MCF 10A (cell line): ENCODE results near the gene GSTCD. TPM values are rescaled to one million over a fixed set of nuclear protein-coding genes. Genes with fewer than 3 reads are reported as not detected.
"Not testable (repeated sequence)": the region's sequence is repeated elsewhere in the genome, so short reads cannot be mapped to it uniquely, and the experiment has no call there.

Experiments used
- BruUV-seq: library from RNA; stranded (reverse); fragments of 400-500 nt; replicated peaks from 2 replicates; lab custom pipeline; 2021; lab: Mats Ljungman, UMichigan
- CTCF ChIA-PET: fragments of 300-600 bp; sonication (Branson Sonifier 250); formaldehyde crosslinking; extraction: SDS; loops from one replicate; lab custom pipeline; 2021; ENCODE audit warnings: antibody characterized with exemption, inconsistent platforms; lab: Yijun Ruan, JAX
- POLR2A ChIA-PET: fragments of 300-600, 350-650 bp; sonication (Branson Sonifier 250); formaldehyde crosslinking; extraction: SDS; loops from one replicate; lab custom pipeline; 2020; ENCODE audit warnings: antibody characterized with exemption, inconsistent platforms; lab: Yijun Ruan, JAX
- DNase-seq: peaks from one replicate; pipeline ENCODE4 v3.0.0-alpha.2; 2018; ENCODE audit not compliant: unreplicated experiment
- H3K27ac Mint-ChIP-seq: one replicate; pipeline ENCODE4 v1.8.0; 2022; ENCODE audit warnings: mild to moderate bottlenecking, low read depth, mixed read lengths; ENCODE audit not compliant: unreplicated experiment
- H3K27me3 Mint-ChIP-seq: one replicate; pipeline ENCODE4 v1.8.0; 2022; ENCODE audit warnings: mixed read lengths; ENCODE audit not compliant: insufficient read depth, unreplicated experiment
- H3K36me3 Mint-ChIP-seq: one replicate; pipeline ENCODE4 v1.8.0; 2022; ENCODE audit warnings: mild to moderate bottlenecking, moderate library complexity, mixed read lengths; ENCODE audit not compliant: insufficient read depth, unreplicated experiment
- H3K4me1 Mint-ChIP-seq: one replicate; pipeline ENCODE4 v1.8.0; 2022; ENCODE audit warnings: mixed read lengths; ENCODE audit not compliant: insufficient read depth, unreplicated experiment
- H3K4me3 Mint-ChIP-seq: one replicate; pipeline ENCODE4 v1.8.0; 2022; ENCODE audit warnings: mild to moderate bottlenecking, moderate library complexity, mixed read lengths; ENCODE audit not compliant: unreplicated experiment
- H3K9me3 Mint-ChIP-seq: one replicate; pipeline ENCODE4 v1.8.0; 2022; ENCODE audit warnings: mixed read lengths; ENCODE audit not compliant: unreplicated experiment
- intact Hi-C: fragments of 100-400 bp; cut with micrococcal nuclease; formaldehyde crosslinking; loops from 2 replicates; pipeline ENCODE4 v1.14.1; 2022
- total RNA-seq: library from RNA; stranded (reverse); gene quantifications from 2 replicates; pipeline ENCODE4 v1.2.3, GENCODE V29; 2022
- TF ChIP-seq, protein P1 (sequence below): fragments of 200-600 bp; IDR thresholded peaks from one replicate; pipeline ENCODE4 v1.8.0; 2022; ENCODE audit warnings: antibody characterized with exemption, mild to moderate bottlenecking; ENCODE audit not compliant: unreplicated experiment

GSTCD gene
- total RNA-seq, 1 experiment from 2014 or later: 16.3 TPM

DNA sequence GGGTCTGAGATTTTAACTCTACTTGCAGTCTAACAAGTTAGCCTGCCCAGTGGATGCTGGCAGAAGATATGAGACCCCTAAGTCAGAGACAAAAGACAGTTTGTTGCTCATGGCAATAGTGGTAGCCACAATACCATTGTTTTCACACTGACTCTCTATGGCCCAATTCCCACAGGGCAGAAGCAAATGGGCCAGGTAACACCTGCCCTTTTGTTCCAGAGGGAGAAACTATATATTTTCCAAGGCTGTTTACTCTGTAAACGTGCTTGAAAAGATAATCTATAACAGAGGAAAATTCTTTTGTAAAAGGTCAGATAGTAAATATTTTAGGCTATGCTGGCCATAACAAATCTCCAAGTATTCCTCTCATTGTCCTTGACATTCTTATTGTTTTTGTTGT is 129.5 kb downstream of the GSTCD start:
- CTCF ChIA-PET: no interaction called here
- intact Hi-C loops: no loop called here
- BruUV-seq: no TSS peak

DNA sequence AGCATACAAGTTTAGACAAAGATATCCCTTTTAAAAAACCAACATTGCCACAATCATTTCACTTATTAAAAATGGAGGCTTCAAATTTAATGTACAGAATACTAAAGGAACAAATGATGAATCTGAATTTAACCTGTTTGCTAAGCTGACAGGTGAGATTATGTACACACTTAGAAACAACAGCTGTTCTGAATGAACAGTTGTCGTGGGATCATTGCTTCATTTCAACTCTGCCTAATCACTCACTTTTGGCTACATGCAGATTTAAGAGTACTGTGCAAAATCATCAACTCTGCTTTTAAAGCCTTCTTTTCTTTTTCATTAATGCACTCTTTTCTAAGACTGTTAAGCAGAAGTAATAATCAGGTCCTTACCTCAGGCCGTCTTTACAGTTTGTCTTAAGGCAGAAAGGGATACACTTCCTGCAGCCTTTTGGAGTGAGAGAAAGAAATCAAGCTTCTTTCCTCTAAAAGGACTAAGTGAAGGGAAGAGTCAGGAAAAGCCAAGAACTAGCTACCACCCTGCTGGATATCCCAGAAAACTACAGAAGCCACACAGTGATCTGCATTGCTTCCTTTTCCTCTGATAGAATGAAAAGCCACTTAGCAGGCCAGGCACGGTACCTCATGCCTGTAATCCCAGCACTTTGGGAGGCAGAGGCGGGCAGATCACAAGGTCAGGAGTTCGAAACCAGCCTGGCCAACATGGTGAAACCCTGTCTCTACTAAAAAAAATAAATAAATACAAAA is 132.0 kb downstream of the GSTCD start:
- intact Hi-C loops: no loop called here
- ChIA-PET POLR2A (no interaction called here), CTCF (no interaction called here)
- H3K27ac Mint-ChIP-seq: no peak overlapping the region
- H3K36me3 Mint-ChIP-seq: peaks cover 10% of the 10 kb centered on the region
- TF ChIP-seq, protein P1, sequence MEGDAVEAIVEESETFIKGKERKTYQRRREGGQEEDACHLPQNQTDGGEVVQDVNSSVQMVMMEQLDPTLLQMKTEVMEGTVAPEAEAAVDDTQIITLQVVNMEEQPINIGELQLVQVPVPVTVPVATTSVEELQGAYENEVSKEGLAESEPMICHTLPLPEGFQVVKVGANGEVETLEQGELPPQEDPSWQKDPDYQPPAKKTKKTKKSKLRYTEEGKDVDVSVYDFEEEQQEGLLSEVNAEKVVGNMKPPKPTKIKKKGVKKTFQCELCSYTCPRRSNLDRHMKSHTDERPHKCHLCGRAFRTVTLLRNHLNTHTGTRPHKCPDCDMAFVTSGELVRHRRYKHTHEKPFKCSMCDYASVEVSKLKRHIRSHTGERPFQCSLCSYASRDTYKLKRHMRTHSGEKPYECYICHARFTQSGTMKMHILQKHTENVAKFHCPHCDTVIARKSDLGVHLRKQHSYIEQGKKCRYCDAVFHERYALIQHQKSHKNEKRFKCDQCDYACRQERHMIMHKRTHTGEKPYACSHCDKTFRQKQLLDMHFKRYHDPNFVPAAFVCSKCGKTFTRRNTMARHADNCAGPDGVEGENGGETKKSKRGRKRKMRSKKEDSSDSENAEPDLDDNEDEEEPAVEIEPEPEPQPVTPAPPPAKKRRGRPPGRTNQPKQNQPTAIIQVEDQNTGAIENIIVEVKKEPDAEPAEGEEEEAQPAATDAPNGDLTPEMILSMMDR: no peak
- H3K9me3 Mint-ChIP-seq: no peaks in the 10 kb centered on the region
- no peaks in the 10 kb centered on the region for H3K27me3 Mint-ChIP-seq
- BruUV-seq: no TSS peak
- peaks cover 8% of the 10 kb centered on the region for H3K4me1 Mint-ChIP-seq
- DNase-seq: no peak
- H3K4me3 Mint-ChIP-seq: no peak overlapping the region

More for the DNA sequence above, 129.5 kb downstream of the GSTCD start:
- no peak for DNase-seq
- Mint-ChIP-seq H3K36me3 (peaks cover 10% of the 10 kb centered on the region), H3K27me3 (no peaks in the 10 kb centered on the region), H3K9me3 (no peaks in the 10 kb centered on the region), H3K4me3 (no peak overlapping the region), H3K27ac (no peak overlapping the region), H3K4me1 (no peaks in the 10 kb centered on the region)
- POLR2A ChIA-PET: no interaction called here
- TF ChIP-seq, protein P1: no peak

DNA sequence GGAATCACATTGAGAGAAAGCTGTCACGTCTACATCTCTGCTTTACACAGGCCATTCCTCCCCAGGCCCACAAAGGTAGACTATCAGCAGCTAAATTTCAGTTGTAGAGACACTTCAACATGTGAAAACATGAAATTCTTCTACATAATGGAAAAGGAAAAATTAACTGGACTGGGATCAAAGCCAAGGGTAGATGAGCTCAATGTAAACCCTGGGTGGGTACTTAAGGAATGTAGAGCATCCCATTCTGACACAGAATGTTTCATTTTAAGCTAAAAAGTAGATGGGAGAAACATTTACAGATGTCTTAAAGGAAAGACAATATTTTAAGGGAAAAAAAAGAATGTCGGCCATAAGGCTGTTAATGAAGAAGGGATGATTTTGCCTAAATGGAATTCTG is 135.4 kb downstream of the GSTCD start:
- Mint-ChIP-seq H3K36me3 (peaks cover 3% of the 10 kb centered on the region), H3K27me3 (no peaks in the 10 kb centered on the region), H3K9me3 (no peaks in the 10 kb centered on the region), H3K4me3 (no peak overlapping the region), H3K27ac (no peak overlapping the region), H3K4me1 (peaks cover 8% of the 10 kb centered on the region)
- TF ChIP-seq, protein P1: no peak
- no peak for DNase-seq
- POLR2A ChIA-PET: no interaction called here
- intact Hi-C loops: no loop called here
- BruUV-seq: no TSS peak
- CTCF ChIA-PET: no interaction called here

DNA sequence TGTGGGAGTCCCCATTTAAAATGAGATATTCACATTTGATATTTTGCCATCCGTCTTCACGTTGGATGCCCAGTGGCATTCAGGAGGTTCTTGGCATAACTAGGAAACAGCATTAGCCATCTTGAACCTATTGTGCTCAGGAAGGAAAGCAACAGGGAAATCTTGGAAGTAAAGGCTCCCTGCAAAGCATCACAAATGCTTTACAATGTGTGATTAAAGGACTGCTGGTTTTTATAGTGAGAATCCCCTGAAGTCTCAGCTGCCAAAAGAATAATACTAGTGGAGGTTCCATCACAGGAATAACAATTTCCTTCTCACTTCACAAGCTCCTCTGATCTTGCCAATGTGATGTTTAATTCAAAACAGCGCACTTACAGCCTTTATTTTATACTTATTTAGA is 137.0 kb downstream of the GSTCD start:
- intact Hi-C loops: no loop called here
- Mint-ChIP-seq H3K9me3 (no peaks in the 10 kb centered on the region), H3K27me3 (no peaks in the 10 kb centered on the region), H3K4me1 (peaks cover 8% of the 10 kb centered on the region), H3K27ac (no peak overlapping the region), H3K36me3 (no peaks in the 10 kb centered on the region), H3K4me3 (no peak overlapping the region)
- ChIA-PET CTCF (no interaction called here), POLR2A (interaction anchor here (1.1 kb wide), 1 partner anchor 130 kb away, joined by 3 read pairs; no protein-coding TSS in a partner anchor)
- TF ChIP-seq, protein P1: no peak
- no TSS peak for BruUV-seq
- DNase-seq: no peak

DNA sequence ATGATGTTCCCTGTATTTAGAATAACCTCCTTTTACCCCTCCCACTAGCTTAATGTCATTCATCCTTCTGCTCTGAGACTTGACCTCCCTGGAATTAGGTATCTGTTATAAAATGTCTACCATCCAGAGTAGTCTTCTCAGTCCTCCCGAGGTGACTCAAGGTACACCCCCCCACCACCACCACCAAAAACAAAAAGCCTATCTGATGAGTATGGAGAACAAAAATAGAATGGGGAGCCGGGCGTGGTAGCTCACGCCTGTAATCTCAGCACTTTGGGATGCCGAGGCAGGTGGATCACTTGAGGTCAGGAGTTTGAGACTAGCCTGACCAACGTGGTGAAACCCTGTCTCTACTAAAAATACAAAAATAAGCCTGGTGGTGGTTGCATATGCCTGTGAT is 139.8 kb downstream of the GSTCD start:
- intact Hi-C loops, DNase-seq, H3K4me3 Mint-ChIP-seq, H3K36me3 Mint-ChIP-seq, H3K27me3 Mint-ChIP-seq, BruUV-seq, H3K9me3 Mint-ChIP-seq, H3K4me1 Mint-ChIP-seq: not testable (repeated sequence)
- peak overlapping the region; percentile 4 for H3K27ac Mint-ChIP-seq
- ChIA-PET POLR2A (interaction anchor here (0.6 kb wide), 1 partner anchor 293 kb away, joined by 3 read pairs; no protein-coding TSS in a partner anchor), CTCF (interaction anchor here (0.6 to 0.7 kb wide), 2 partner anchors 53 to 197 kb away, joined by 3 to 4 read pairs; no protein-coding TSS in a partner anchor)
